ENCODE data around the gene BCAN. TPM values are rescaled to one million over a fixed set of nuclear protein-coding genes. Genes with fewer than 3 reads are reported as not detected.

BCAN gene
- total RNA-seq, 4 donors from 2014 or later, result 0.50 to 5.0 (median 1.9) TPM; not detected in 1

DNA sequence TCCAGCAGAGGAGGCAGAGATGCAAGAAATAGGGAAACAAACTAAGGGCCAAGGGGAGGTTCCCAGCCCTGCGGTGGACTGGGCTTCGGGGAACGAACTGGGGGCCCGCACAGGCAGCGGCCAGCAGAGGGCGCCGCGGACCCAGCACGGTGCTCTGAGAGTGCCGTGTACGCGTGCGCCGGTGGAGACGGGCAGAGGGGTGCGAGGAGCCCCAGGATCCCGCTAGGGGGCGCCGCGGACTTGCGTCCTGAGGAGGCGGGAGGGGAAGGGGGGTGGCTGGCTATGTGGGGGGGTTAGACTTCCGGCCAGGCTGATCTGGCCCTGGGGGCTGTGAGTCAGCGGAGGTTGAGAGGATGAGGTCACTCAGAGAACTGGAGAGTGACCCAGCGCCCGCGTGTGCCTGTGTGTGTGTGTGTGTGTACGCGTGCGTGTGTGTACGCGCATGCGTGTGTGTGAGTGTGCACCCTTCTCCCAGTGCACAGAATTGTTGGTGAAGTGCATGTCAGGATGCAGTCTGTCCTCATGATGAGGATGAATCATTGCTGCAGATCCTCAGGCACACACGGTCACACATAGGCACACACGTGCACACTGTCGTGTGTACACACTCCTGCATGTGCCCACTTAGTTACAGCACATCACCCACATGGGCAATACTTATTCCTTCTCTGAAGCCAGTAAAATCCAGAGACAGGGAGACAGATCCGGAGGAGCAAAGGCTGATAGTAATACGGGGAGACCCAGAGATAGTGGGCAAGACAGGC lies 18.3 kb downstream of the BCAN start:
- TF ChIP-seq, protein P1, sequence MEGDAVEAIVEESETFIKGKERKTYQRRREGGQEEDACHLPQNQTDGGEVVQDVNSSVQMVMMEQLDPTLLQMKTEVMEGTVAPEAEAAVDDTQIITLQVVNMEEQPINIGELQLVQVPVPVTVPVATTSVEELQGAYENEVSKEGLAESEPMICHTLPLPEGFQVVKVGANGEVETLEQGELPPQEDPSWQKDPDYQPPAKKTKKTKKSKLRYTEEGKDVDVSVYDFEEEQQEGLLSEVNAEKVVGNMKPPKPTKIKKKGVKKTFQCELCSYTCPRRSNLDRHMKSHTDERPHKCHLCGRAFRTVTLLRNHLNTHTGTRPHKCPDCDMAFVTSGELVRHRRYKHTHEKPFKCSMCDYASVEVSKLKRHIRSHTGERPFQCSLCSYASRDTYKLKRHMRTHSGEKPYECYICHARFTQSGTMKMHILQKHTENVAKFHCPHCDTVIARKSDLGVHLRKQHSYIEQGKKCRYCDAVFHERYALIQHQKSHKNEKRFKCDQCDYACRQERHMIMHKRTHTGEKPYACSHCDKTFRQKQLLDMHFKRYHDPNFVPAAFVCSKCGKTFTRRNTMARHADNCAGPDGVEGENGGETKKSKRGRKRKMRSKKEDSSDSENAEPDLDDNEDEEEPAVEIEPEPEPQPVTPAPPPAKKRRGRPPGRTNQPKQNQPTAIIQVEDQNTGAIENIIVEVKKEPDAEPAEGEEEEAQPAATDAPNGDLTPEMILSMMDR (IDR thresholded peaks at IDR 0.05), result peak; percentile 99 to 100 (median 100)
- TF ChIP-seq POLR2A (IDR thresholded peaks at IDR 0.05) (no peak), EP300 (IDR thresholded peaks at IDR 0.05) (no peak), POLR2AphosphoS5 (IDR thresholded peaks at IDR 0.05) (peak; percentile 63)
- H3K27me3 ChIP-seq, result peaks cover 27% of the 10 kb centered on the region
- H3K36me3 ChIP-seq, result no peaks in the 10 kb centered on the region
- ATAC-seq, result peak; percentile 87
- no peaks in the 10 kb centered on the region for H3K9me3 ChIP-seq
- peaks cover 2 to 84% (median 69%) of the 10 kb centered on the region in 3 donors for H3K4me1 ChIP-seq
- peak overlapping the region in 1 of 2 donors; percentile 8 for H3K4me3 ChIP-seq
- 0 to 33% methylated on average over 4 to 6 of the region's 38 CpGs for WGBS, 2 donors (ENCODE audit: low coverage in 1 of 2)
- H3K27ac ChIP-seq, result peak overlapping the region; percentile 21 to 86 (median 82)

DNA sequence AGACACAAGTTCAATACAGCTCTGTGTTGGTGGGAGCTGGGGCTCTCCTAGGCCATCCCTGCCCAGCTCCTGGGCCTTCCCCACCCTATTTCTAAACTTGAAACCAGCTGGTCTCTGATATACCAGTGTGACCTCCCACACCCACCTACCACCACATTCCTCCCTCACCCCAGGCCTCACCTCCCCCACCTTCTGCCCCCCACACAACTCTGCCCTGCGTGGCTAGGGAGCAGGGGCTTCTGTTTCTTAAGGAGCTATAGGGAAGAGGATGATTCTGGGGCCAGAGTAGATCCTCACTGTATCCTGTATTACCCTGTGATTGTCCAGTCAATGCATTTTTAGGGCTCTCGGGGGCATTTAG lies 18.8 kb downstream of the BCAN start:
- H3K4me3 ChIP-seq, result peak overlapping the region in 1 of 2 donors; percentile 2

DNA sequence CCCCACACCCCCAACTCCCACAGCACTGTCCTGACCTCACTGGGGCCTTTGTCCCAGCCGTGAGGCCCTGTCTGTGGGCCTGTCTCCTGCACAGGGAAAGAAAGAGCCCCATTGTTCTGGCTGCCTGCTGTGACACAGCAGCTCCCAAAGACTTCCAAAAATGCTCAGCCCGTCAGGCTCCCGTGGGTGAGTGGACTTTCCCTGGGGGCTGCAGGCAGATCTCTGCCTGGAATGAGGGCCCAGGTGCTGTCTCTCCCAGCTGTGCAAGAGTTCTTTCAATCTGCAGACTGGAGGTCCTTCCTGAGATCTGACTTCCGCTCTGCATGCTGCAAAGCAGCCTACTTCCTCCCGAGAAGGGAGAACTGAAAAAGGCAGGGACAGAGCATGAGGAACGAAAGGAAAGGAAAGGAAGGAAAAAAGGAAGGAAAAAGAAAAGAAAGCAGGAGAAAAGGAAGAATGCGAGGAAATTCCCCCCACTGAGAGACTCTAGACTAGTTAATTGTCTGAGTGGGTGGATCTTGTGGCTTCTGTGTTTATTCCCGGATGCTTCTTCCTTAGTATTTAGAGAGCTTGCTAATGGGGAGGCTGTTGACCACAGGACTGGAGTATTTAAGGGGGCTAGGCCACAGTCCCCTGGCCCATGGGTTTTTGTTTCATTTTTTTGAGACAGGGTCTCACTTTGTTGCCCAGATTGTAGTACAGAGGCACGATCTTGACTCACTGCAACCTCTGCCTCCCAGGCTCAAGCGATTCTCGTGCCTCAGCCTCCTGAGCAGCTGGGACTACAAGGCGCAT lies 20.3 kb downstream of the BCAN start:
- WGBS, 2 donors (ENCODE audit: low coverage in 1 of 2), result 52 to 61% methylated on average over 3 to 8 of the region's 12 CpGs
- H3K27ac ChIP-seq, result peak overlapping the region in 3 of 4 donors; percentile 81 to 86 (median 84)
- H3K9me3 ChIP-seq, result no peaks in the 10 kb centered on the region
- peaks cover 8% of the 10 kb centered on the region for H3K27me3 ChIP-seq
- no peak for ATAC-seq
- H3K4me1 ChIP-seq, result peaks cover 2 to 94% (median 72%) of the 10 kb centered on the region in 3 donors
- no peak for TF ChIP-seq POLR2AphosphoS5 (IDR thresholded peaks at IDR 0.05)
- no peak for TF ChIP-seq EP300 (IDR thresholded peaks at IDR 0.05)
- TF ChIP-seq, protein P1 (IDR thresholded peaks at IDR 0.05), result no peak
- TF ChIP-seq POLR2A (IDR thresholded peaks at IDR 0.05), result no peak
- no peak overlapping the region for H3K4me3 ChIP-seq
- H3K36me3 ChIP-seq, result no peaks in the 10 kb centered on the region

More for the DNA sequence above, 18.8 kb downstream of the BCAN start:
- ATAC-seq, result no peak
- TF ChIP-seq, protein P1 (IDR thresholded peaks at IDR 0.05), result no peak
- TF ChIP-seq POLR2AphosphoS5 (IDR thresholded peaks at IDR 0.05) (no peak), EP300 (IDR thresholded peaks at IDR 0.05) (no peak), POLR2A (IDR thresholded peaks at IDR 0.05) (no peak)
- WGBS, 2 donors (ENCODE audit: low coverage in 1 of 2), result 83% methylated on average over 1 of the region's 2 CpGs; no CpG with 5 or more reads in 1 of the 2 donors
- H3K36me3 ChIP-seq, result no peaks in the 10 kb centered on the region
- peaks cover 23% of the 10 kb centered on the region for H3K27me3 ChIP-seq
- H3K4me1 ChIP-seq, result peaks cover 2 to 90% (median 74%) of the 10 kb centered on the region in 3 donors
- peak overlapping the region; percentile 21 to 86 (median 82) for H3K27ac ChIP-seq
- H3K9me3 ChIP-seq, result no peaks in the 10 kb centered on the region

DNA sequence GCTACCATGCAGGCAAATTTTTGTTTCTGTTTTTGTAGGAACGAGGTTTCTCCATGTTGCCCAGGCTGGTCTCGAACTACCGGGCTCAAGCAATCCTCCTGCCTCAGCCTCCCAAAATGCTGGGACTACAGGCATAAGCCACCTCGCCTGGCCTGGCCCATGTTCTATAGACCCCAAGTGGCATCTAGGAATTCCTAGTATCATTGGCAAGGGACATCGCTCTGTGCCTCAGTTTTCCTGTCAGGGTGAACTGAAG lies 20.8 kb downstream of the BCAN start:
- 88% methylated on average over 3 of the region's 5 CpGs; no CpG with 5 or more reads in 1 of the 2 donors for WGBS, 2 donors (ENCODE audit: low coverage in 1 of 2)
- Histone ChIP-seq H3K36me3 (no peaks in the 10 kb centered on the region), H3K27ac (peak overlapping the region in 3 of 4 donors; percentile 81 to 85 (median 84)), H3K9me3 (no peaks in the 10 kb centered on the region), H3K4me1 (peaks cover 2 to 94% (median 73%) of the 10 kb centered on the region in 3 donors), H3K4me3 (no peak overlapping the region), H3K27me3 (peaks cover 7% of the 10 kb centered on the region)
- TF ChIP-seq EP300 (IDR thresholded peaks at IDR 0.05) (no peak), POLR2A (IDR thresholded peaks at IDR 0.05) (no peak), POLR2AphosphoS5 (IDR thresholded peaks at IDR 0.05) (no peak)
- TF ChIP-seq, protein P1 (IDR thresholded peaks at IDR 0.05), result no peak
- no peak for ATAC-seq

All from gastroesophageal sphincter (tissue), 4 donors.